Mesodermal cell (in vitro differentiated cells): ENCODE data around the gene GJC1.
"Not testable (repeated sequence)": the region's sequence is repeated elsewhere in the genome, so short reads cannot be mapped to it uniquely, and the experiment has no call there.

Source experiments
- H3K27ac ChIP-seq: 2 replicates; pipeline ENCODE4 v1.7.0; 2013; ENCODE audit warnings: mild to moderate bottlenecking, low read depth, low read length, moderate library complexity; ENCODE audit not compliant: severe bottlenecking
- H3K36me3 ChIP-seq: 2 replicates; pipeline ENCODE4 v1.7.1; 2013; ENCODE audit warnings: mild to moderate bottlenecking, low read length, moderate library complexity; ENCODE audit not compliant: control insufficient read depth, insufficient read depth
- H3K4me1 ChIP-seq: one replicate; pipeline ENCODE4 v1.7.1; 2013; ENCODE audit warnings: mild to moderate bottlenecking, low read length; ENCODE audit not compliant: insufficient read depth, control insufficient read depth, poor library complexity, severe bottlenecking
- H3K4me3 ChIP-seq: 2 replicates; pipeline ENCODE4 v1.7.0; 2013; ENCODE audit warnings: low read length, control low read depth, mild to moderate bottlenecking; ENCODE audit not compliant: insufficient read depth, poor library complexity, severe bottlenecking; ENCODE audit errors: extremely low read depth
- H3K9me3 ChIP-seq: 2 replicates; pipeline ENCODE4 v1.7.1; 2013; ENCODE audit warnings: mild to moderate bottlenecking, low read length, moderate library complexity; ENCODE audit not compliant: control insufficient read depth
- WGBS, 2 experiments: methylation state at CpG; one replicate each; pipeline ENCODE4 v1.1.5; 2013; ENCODE audit warnings: missing lambda C conversion rate in 2 of 2; ENCODE audit not compliant: insufficient coverage in 2 of 2; 5-methylcytosine and 5-hydroxymethylcytosine counted together

Gene GJC1

GRCh38 chr17:44826123-44826790, 3.8 kb downstream of the GJC1 start:
- Histone ChIP-seq H3K4me1 (peaks cover 5% of the 10 kb centered on the region), H3K27ac (no peak overlapping the region), H3K4me3 (no peak overlapping the region), H3K9me3 (no peaks in the 10 kb centered on the region), H3K36me3 (peaks cover 20% of the 10 kb centered on the region)
- 97% methylated on average over 6 to 10 of the region's 15 CpGs for WGBS, 2 experiments

- H3K4me3 ChIP-seq, H3K27ac ChIP-seq, H3K9me3 ChIP-seq: not testable (repeated sequence)
- H3K36me3 ChIP-seq, result peaks cover 20% of the 10 kb centered on the region
- H3K4me1 ChIP-seq, result peaks cover 10% of the 10 kb centered on the region
- 96 to 98% methylated on average over 8 to 9 of the region's 9 CpGs for WGBS, 2 experiments
Measured at GRCh38 chr17:44825236-44825635, 4.9 kb downstream of the GJC1 start.

DNA sequence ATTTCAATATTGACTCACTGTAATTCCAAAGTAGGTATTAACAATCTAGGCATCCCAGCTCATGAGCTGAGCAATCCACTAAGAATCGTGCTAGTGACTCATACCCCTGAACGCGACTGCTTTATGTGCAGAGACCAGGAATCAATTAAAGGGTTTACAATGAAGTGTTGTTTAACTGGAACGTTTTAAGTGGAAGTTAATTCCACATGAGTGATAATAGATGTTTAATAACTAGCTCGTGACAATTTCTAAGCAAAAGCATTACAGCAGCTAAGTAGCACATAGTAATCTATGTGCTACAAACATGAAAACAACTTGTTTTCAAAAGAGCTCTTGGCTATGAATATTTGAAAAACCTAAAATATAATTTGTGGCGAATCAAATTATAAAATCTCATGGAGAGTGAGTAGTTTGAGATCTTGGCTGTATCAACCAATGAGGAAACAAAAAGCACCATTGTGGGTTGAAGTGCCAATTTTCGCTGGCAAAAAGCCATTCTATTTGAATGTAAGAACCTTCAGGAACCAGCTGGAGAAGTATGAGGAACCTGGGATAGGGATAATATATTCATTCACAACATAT, 9.4 kb downstream of the GJC1 start:
- no peak overlapping the region for H3K4me3 ChIP-seq
- peak overlapping the region; percentile 82 for H3K27ac ChIP-seq
- peaks cover 10% of the 10 kb centered on the region for H3K4me1 ChIP-seq
- 51 to 74% methylated on average over 4 of the region's 7 CpGs for WGBS, 2 experiments
- H3K36me3 ChIP-seq, result peaks cover 40% of the 10 kb centered on the region
- H3K9me3 ChIP-seq, result no peaks in the 10 kb centered on the region

DNA sequence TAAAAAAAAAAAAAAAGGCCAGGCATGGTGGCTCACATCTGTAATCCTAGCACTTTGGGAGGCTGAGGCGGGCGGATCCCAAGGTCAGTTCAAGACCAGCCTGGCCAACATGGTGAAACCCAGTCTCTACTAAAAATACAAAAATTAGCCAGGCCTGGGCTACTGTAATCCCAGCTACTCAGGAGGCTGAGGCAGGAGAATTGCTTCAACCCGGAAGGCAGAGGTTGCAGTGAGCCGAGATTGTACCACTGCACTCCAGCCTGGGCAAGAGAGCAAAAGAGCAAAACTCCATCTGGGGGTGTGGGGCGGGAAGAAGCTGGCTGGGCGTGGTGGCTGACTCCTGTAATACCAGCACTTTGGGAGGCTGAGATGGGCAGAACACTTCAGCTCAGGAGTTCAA, 11.6 kb downstream of the GJC1 start:
- WGBS, 2 experiments, result 94 to 96% methylated on average over 3 to 6 of the region's 6 CpGs
- not testable (repeated sequence) for H3K9me3 ChIP-seq, H3K4me3 ChIP-seq, H3K27ac ChIP-seq
- Histone ChIP-seq H3K36me3 (peaks cover 36% of the 10 kb centered on the region), H3K4me1 (peaks cover 10% of the 10 kb centered on the region)

- no peaks in the 10 kb centered on the region for H3K4me1 ChIP-seq
- 92 to 100% methylated on average over 2 to 4 of the region's 4 CpGs for WGBS, 2 experiments
- H3K36me3 ChIP-seq, result peaks cover 33% of the 10 kb centered on the region
- no peak overlapping the region for H3K4me3 ChIP-seq
- H3K9me3 ChIP-seq, result no peaks in the 10 kb centered on the region
- H3K27ac ChIP-seq, result no peak overlapping the region
Measured at GRCh38 chr17:44812263-44812662, 17.8 kb downstream of the GJC1 start.

DNA sequence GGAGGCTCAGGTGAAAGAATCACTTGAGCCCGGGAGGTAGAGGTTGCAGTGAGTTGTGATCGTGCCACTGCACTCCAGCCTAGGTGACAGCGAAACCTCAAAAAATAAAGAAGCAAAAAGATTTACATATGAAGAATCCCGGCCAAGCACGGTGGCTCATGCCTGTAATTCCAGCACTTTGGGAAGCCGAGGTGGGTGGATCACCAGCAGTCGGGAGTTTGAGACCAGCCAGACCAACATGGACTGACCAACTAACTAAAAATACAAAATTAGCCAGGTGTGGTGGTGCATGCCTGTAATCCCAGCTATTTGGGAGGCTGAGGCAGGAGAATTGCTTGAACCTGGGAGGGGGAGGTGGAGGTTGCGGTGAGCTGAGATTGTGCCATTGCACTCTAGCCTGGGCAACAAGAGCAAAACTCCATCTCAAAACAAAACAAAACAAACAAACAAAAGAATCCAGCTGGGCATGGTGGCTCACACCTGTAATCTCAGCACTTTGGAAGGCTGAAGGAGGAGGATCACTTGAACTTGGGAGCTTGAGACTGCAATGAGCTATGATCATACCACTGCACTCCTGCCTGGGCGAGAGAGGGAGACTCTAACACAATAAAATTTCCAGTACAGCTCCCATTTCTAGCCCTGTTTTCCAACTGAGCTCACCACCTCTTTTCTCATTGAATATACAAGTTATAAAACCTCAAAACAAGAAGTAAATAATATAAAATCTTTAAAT, 21.3 kb downstream of the GJC1 start:
- H3K36me3 ChIP-seq, result peaks cover 50% of the 10 kb centered on the region
- not testable (repeated sequence) for H3K27ac ChIP-seq, H3K4me1 ChIP-seq, H3K9me3 ChIP-seq, H3K4me3 ChIP-seq
- WGBS, 2 experiments, result 92 to 95% methylated on average over 7 of the region's 9 CpGs

DNA sequence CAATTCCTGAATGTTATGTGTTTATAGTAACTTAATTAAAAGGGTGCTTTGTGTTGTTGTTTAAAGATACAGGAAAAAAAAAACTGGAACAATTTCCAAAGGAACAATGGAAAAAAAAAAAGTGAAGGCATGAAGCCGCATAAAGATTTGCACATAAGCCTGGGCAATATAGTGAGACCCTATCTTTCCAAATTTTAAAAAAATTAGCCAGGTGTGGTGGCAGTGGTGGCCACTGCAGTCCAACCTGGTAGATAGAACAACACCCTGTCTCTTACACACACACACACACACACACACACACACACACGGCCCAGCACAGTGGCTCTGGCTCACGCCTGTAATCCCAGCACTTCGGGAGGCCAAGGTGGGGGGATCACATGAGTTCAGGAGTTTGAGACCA, 21.9 kb downstream of the GJC1 start:
- 80% methylated on average over 1 of the region's 4 CpGs; no CpG with 5 or more reads in 1 of the 2 experiments for WGBS, 2 experiments
- H3K27ac ChIP-seq, result no peak overlapping the region
- no peak overlapping the region for H3K4me3 ChIP-seq
- peaks cover 9% of the 10 kb centered on the region for H3K4me1 ChIP-seq
- peaks cover 52% of the 10 kb centered on the region for H3K36me3 ChIP-seq
- H3K9me3 ChIP-seq, result no peaks in the 10 kb centered on the region

GRCh38 chr17:44807817-44808155, 22.3 kb downstream of the GJC1 start:
- Histone ChIP-seq H3K36me3 (peaks cover 53% of the 10 kb centered on the region), H3K27ac (no peak overlapping the region), H3K4me1 (peaks cover 9% of the 10 kb centered on the region), H3K4me3 (no peak overlapping the region), H3K9me3 (no peaks in the 10 kb centered on the region)
- WGBS, 2 experiments, result 86 to 90% methylated on average over 1 to 2 of the region's 3 CpGs

GRCh38 chr17:44807093-44807816, 22.8 kb downstream of the GJC1 start:
- no peaks in the 10 kb centered on the region for H3K9me3 ChIP-seq
- peaks cover 9% of the 10 kb centered on the region for H3K4me1 ChIP-seq
- H3K27ac ChIP-seq, result no peak overlapping the region
- peaks cover 58% of the 10 kb centered on the region for H3K36me3 ChIP-seq
- H3K4me3 ChIP-seq, result no peak overlapping the region
- 95 to 100% methylated on average over 2 to 3 of the region's 4 CpGs for WGBS, 2 experiments

- H3K4me3 ChIP-seq, result no peak overlapping the region
- H3K9me3 ChIP-seq, result no peaks in the 10 kb centered on the region
- WGBS, 2 experiments, result 98 to 100% methylated on average over 7 of the region's 10 CpGs
- peak overlapping the region; percentile 58 for H3K27ac ChIP-seq
- H3K36me3 ChIP-seq, result peaks cover 80% of the 10 kb centered on the region
- peaks cover 9% of the 10 kb centered on the region for H3K4me1 ChIP-seq
Measured at GRCh38 chr17:44804302-44805089, 25.6 kb downstream of the GJC1 start.
